Liver (tissue), 9 donors: ENCODE data around the gene IFT25. TPM values are rescaled to one million over a fixed set of nuclear protein-coding genes. Genes with fewer than 3 reads are reported as not detected.

ENCODE experiments used
- DNase-seq: peaks from one replicate; pipeline ENCODE4 v3.0.0-alpha.2; 2017; ENCODE audit warnings: low spot score
- H3K27ac ChIP-seq, 2 donors: one replicate each; pipeline ENCODE4 v1.7.0; 2013; ENCODE audit warnings: inconsistent platforms in 2 of 2, low read length in 2 of 2, control low read depth in 1 of 2, low read depth in 1 of 2, mild to moderate bottlenecking in 1 of 2
- H3K27me3 ChIP-seq, 4 donors: one replicate each; pipeline versions ENCODE4 v1.6.1 to v1.7.0; 2013; ENCODE audit warnings: low read length in 3 of 4, inconsistent platforms in 1 of 4, mild to moderate bottlenecking in 1 of 4, moderate library complexity in 1 of 4; ENCODE audit not compliant: control insufficient read depth in 4 of 4, insufficient read depth in 4 of 4
- H3K36me3 ChIP-seq, 4 donors: one replicate each; pipeline versions ENCODE4 v1.6.1 to v1.7.0; 2013; ENCODE audit warnings: low read length in 3 of 4, mild to moderate bottlenecking in 3 of 4, low read depth in 1 of 4, moderate library complexity in 1 of 4; ENCODE audit not compliant: control insufficient read depth in 4 of 4, insufficient read depth in 3 of 4
- H3K4me1 ChIP-seq, 4 donors: one replicate each; pipeline versions ENCODE4 v1.6.1 to v1.7.0; 2013; ENCODE audit warnings: low read length in 3 of 4, mild to moderate bottlenecking in 3 of 4, moderate library complexity in 1 of 4; ENCODE audit not compliant: control insufficient read depth in 4 of 4, insufficient read depth in 4 of 4
- H3K4me3 ChIP-seq, 3 donors: one replicate each; pipeline versions ENCODE4 v1.6.1 to v1.7.0; 2013; ENCODE audit warnings: low read length in 3 of 3, control low read depth in 1 of 3, low read depth in 1 of 3, mild to moderate bottlenecking in 1 of 3
- H3K9ac ChIP-seq, 2 donors: one replicate each; pipeline ENCODE4 v1.7.0; 2013; ENCODE audit warnings: low read length in 2 of 2, mild to moderate bottlenecking in 2 of 2, moderate library complexity in 2 of 2, control low read depth in 1 of 2, low read depth in 1 of 2
- H3K9me3 ChIP-seq, 4 donors: one replicate each; pipeline versions ENCODE4 v1.6.1 to v1.7.0; 2013; ENCODE audit warnings: low read length in 3 of 4; ENCODE audit not compliant: control insufficient read depth in 4 of 4
- ATF3 ChIP-seq: IDR thresholded peaks from 2 replicates; pipeline ENCODE4 v1.6.1; 2016; ENCODE audit warnings: antibody characterized with exemption
- EGR1 ChIP-seq, 2 donors: IDR thresholded peaks; 2 replicates each; pipeline ENCODE4 v1.6.1; 2016 to 2018; ENCODE audit warnings: antibody characterized with exemption in 2 of 2, low read depth in 2 of 2
- FOXA1 ChIP-seq: IDR thresholded peaks from 2 replicates; pipeline ENCODE4 v1.6.1; 2016; ENCODE audit warnings: antibody characterized with exemption
- FOXA2 ChIP-seq: IDR thresholded peaks from 2 replicates; pipeline ENCODE4 v1.6.1; 2016; ENCODE audit warnings: antibody characterized with exemption
- GABPA ChIP-seq, 2 donors: IDR thresholded peaks in 1 of 2; conservative IDR thresholded peaks in 1 of 2; 2 replicates each; pipeline ENCODE4 v1.6.1; 2016; ENCODE audit warnings: antibody characterized with exemption in 2 of 2, mild to moderate bottlenecking in 1 of 2, moderate library complexity in 1 of 2
- HNF4A ChIP-seq, 2 donors: conservative IDR thresholded peaks; 2 replicates each; pipeline ENCODE4 v1.6.1; 2016; ENCODE audit warnings: antibody characterized with exemption in 2 of 2, mild to moderate bottlenecking in 2 of 2
- HNF4G ChIP-seq: IDR thresholded peaks from 2 replicates; pipeline ENCODE4 v1.6.1; 2016; ENCODE audit warnings: antibody characterized with exemption
- JUND ChIP-seq, 2 donors: IDR thresholded peaks; 2 replicates each; pipeline ENCODE4 v1.6.1; 2016; ENCODE audit warnings: antibody characterized with exemption in 2 of 2
- MAX ChIP-seq: IDR thresholded peaks from 2 replicates; pipeline ENCODE4 v1.6.1; 2016; ENCODE audit warnings: antibody characterized with exemption
- NR2F2 ChIP-seq: IDR thresholded peaks from 2 replicates; pipeline ENCODE4 v1.6.1; 2016; ENCODE audit warnings: antibody characterized with exemption
- RAD21 ChIP-seq, 2 donors: IDR thresholded peaks; 2 replicates each; pipeline ENCODE4 v1.6.1; 2016; ENCODE audit warnings: antibody characterized with exemption in 2 of 2, mild to moderate bottlenecking in 2 of 2
- RXRA ChIP-seq, 2 donors: IDR thresholded peaks; 2 replicates each; pipeline ENCODE4 v1.6.1; 2017 to 2018; ENCODE audit warnings: antibody characterized with exemption in 2 of 2, mild to moderate bottlenecking in 1 of 2
- SP1 ChIP-seq: IDR thresholded peaks from 2 replicates; pipeline ENCODE4 v1.6.1; 2018; ENCODE audit warnings: antibody characterized with exemption, mild to moderate bottlenecking
- TAF1 ChIP-seq: conservative IDR thresholded peaks from 2 replicates; pipeline ENCODE4 v1.6.1; 2016; ENCODE audit warnings: antibody characterized with exemption, mild to moderate bottlenecking
- YY1 ChIP-seq: IDR thresholded peaks from 2 replicates; pipeline ENCODE4 v1.6.1; 2016; ENCODE audit warnings: antibody characterized with exemption, mild to moderate bottlenecking
- WGBS: extraction: QIAGEN DNeasy Blood & Tissue Kit; methylation state at CpG from one replicate; pipeline ENCODE4 v1.1.7; 2013; 5-methylcytosine and 5-hydroxymethylcytosine counted together
- polyA plus RNA-seq, 2 donors: library from polyadenylated mRNA; stranded (reverse) in 1 of 2; unstranded in 1 of 2; fragments of 200-250 nt in 1 of 2; fragments of >200 nt in 1 of 2; fragmentation: Nextera tagmentation in 1 of 2; extraction: Ambion mirVana in 1 of 2; gene quantifications; one replicate each; pipeline versions ENCODE4 v1.2.1 to v1.2.3, GENCODE V29; 2013 to 2015
- total RNA-seq, 2 donors: library from RNA; depleted of rRNA; stranded (reverse); fragments of >200 nt; gene quantifications; one replicate each; pipeline ENCODE4 v1.2.3, GENCODE V29; 2014
- TF ChIP-seq, protein P1 (sequence below): fragments of 150-350 bp; IDR thresholded peaks from 2 replicates; pipeline ENCODE4 v1.5.1; 2017; ENCODE audit warnings: improper control_type of control experiment, low read depth, low read length; ENCODE audit not compliant: missing input control
- TF ChIP-seq, protein P2 (sequence below): IDR thresholded peaks from 2 replicates; pipeline ENCODE4 v1.6.1; 2016; ENCODE audit warnings: antibody characterized with exemption, mild to moderate bottlenecking
- donor health status: healthy.
- donor health status: healthy.
- donor health status: healthy.
- donor health status: healthy.
- donor health status: healthy.

The IFT25 gene
- total and polyA plus RNA-seq, 4 donors, result 8.6 to 37.4 (median 15.6) TPM

DNA sequence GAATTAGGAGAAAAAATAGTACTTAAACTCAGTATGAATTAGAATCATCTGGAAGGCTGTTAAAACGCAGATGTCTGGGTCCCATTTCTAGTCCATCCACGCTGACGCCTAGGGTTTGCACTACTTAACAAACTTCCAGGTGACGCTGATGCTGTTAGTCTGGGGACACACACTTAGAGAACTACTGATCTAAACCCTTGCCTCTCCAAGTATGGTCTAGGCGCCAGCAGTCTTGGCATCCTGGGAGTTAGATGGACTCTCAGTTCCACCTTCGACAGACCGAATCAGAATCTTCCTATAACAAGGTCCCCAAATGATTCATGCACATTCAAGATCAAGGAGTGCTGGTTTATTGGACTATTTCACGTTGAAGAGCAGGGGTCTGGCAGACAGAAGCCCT, 40.0 kb downstream of the IFT25 start:
- H3K9ac ChIP-seq, result no peak overlapping the region

GRCh38 chr1:53902235-53903138, 43.0 kb downstream of the IFT25 start:
- no peak for DNase-seq
- 80% methylated on average over 7 of the region's 7 CpGs for WGBS
- TF ChIP-seq, protein P1, sequence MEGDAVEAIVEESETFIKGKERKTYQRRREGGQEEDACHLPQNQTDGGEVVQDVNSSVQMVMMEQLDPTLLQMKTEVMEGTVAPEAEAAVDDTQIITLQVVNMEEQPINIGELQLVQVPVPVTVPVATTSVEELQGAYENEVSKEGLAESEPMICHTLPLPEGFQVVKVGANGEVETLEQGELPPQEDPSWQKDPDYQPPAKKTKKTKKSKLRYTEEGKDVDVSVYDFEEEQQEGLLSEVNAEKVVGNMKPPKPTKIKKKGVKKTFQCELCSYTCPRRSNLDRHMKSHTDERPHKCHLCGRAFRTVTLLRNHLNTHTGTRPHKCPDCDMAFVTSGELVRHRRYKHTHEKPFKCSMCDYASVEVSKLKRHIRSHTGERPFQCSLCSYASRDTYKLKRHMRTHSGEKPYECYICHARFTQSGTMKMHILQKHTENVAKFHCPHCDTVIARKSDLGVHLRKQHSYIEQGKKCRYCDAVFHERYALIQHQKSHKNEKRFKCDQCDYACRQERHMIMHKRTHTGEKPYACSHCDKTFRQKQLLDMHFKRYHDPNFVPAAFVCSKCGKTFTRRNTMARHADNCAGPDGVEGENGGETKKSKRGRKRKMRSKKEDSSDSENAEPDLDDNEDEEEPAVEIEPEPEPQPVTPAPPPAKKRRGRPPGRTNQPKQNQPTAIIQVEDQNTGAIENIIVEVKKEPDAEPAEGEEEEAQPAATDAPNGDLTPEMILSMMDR, result no peak
- no peak for TF ChIP-seq JUND (IDR thresholded peaks at IDR 0.05)
- TF ChIP-seq, protein P2, sequence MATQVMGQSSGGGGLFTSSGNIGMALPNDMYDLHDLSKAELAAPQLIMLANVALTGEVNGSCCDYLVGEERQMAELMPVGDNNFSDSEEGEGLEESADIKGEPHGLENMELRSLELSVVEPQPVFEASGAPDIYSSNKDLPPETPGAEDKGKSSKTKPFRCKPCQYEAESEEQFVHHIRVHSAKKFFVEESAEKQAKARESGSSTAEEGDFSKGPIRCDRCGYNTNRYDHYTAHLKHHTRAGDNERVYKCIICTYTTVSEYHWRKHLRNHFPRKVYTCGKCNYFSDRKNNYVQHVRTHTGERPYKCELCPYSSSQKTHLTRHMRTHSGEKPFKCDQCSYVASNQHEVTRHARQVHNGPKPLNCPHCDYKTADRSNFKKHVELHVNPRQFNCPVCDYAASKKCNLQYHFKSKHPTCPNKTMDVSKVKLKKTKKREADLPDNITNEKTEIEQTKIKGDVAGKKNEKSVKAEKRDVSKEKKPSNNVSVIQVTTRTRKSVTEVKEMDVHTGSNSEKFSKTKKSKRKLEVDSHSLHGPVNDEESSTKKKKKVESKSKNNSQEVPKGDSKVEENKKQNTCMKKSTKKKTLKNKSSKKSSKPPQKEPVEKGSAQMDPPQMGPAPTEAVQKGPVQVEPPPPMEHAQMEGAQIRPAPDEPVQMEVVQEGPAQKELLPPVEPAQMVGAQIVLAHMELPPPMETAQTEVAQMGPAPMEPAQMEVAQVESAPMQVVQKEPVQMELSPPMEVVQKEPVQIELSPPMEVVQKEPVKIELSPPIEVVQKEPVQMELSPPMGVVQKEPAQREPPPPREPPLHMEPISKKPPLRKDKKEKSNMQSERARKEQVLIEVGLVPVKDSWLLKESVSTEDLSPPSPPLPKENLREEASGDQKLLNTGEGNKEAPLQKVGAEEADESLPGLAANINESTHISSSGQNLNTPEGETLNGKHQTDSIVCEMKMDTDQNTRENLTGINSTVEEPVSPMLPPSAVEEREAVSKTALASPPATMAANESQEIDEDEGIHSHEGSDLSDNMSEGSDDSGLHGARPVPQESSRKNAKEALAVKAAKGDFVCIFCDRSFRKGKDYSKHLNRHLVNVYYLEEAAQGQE, result no peak
- no peak for TF ChIP-seq ATF3
- no peak for TF ChIP-seq FOXA1
- TF ChIP-seq GABPA (IDR thresholded peaks at IDR 0.05 in 1 of 2, conservative IDR thresholded peaks at IDR 0.05 in 1 of 2), result no peak
- TF ChIP-seq NR2F2, result no peak
- no peak for TF ChIP-seq YY1
- no peak for TF ChIP-seq TAF1
- no peak for TF ChIP-seq HNF4A (conservative IDR thresholded peaks at IDR 0.05)
- TF ChIP-seq EGR1 (IDR thresholded peaks at IDR 0.05; ENCODE audit: low read depth in 2 of 2), result no peak
- no peak for TF ChIP-seq MAX
- TF ChIP-seq SP1, result no peak
- no peak for TF ChIP-seq RAD21 (IDR thresholded peaks at IDR 0.05)
- no peak for TF ChIP-seq FOXA2
- TF ChIP-seq RXRA (IDR thresholded peaks at IDR 0.05), result no peak
- no peak overlapping the region for H3K27ac ChIP-seq
- no peaks in the 10 kb centered on the region for H3K9me3 ChIP-seq
- H3K4me1 ChIP-seq, result peaks cover 12 to 47% (median 28%) of the 10 kb centered on the region in 4 donors
- no peak overlapping the region for H3K9ac ChIP-seq
- H3K27me3 ChIP-seq, result no peaks in the 10 kb centered on the region
- peaks cover 0 to 18% (median 8%) of the 10 kb centered on the region in 4 donors for H3K36me3 ChIP-seq
- no peak overlapping the region for H3K4me3 ChIP-seq

More for the DNA sequence above, 40.0 kb downstream of the IFT25 start:
- H3K4me1 ChIP-seq, result peaks cover 3 to 26% (median 5%) of the 10 kb centered on the region in 4 donors
- TF ChIP-seq GABPA (IDR thresholded peaks at IDR 0.05 in 1 of 2, conservative IDR thresholded peaks at IDR 0.05 in 1 of 2), result no peak
- TF ChIP-seq EGR1 (IDR thresholded peaks at IDR 0.05; ENCODE audit: low read depth in 2 of 2), result no peak
- TF ChIP-seq JUND (IDR thresholded peaks at IDR 0.05), result no peak
- TF ChIP-seq YY1, result no peak
- TF ChIP-seq FOXA2, result no peak
- no peak for TF ChIP-seq HNF4G
- TF ChIP-seq TAF1, result no peak
- no peak for TF ChIP-seq RAD21 (IDR thresholded peaks at IDR 0.05)
- TF ChIP-seq HNF4A (conservative IDR thresholded peaks at IDR 0.05), result no peak
- TF ChIP-seq, protein P1, result no peak
- WGBS, result 95% methylated on average over 8 of the region's 8 CpGs
- no peak for DNase-seq
- no peak overlapping the region for H3K4me3 ChIP-seq
- no peaks in the 10 kb centered on the region for H3K27me3 ChIP-seq
- H3K36me3 ChIP-seq, result peaks cover 0 to 25% (median 10%) of the 10 kb centered on the region in 4 donors
- H3K9me3 ChIP-seq, result no peaks in the 10 kb centered on the region
- H3K27ac ChIP-seq, result no peak overlapping the region
